Kidney epithelial cell (primary cell): Measurements from ENCODE around the gene NTM. TPM values are rescaled to one million over a fixed set of nuclear protein-coding genes. Genes with fewer than 3 reads are reported as not detected.

Experiments used
- DNase-seq: peaks from one replicate; pipeline ENCODE4 v3.0.0-alpha.2; 2010; ENCODE audit warnings: low read depth
- H3K27me3 ChIP-seq: 2 replicates; pipeline ENCODE4 v1.6.0; 2011; ENCODE audit warnings: low read length; ENCODE audit not compliant: control insufficient read depth, insufficient read depth
- H3K36me3 ChIP-seq: 2 replicates; pipeline ENCODE4 v1.5.1; 2011; ENCODE audit warnings: low read length; ENCODE audit not compliant: control insufficient read depth, insufficient read depth
- H3K4me3 ChIP-seq: 2 replicates; pipeline ENCODE4 v1.5.1; 2011; ENCODE audit warnings: low read depth, mild to moderate bottlenecking, control low read depth, low read length
- total RNA-seq: library from RNA; depleted of rRNA; stranded (reverse); fragments of >200 nt; gene quantifications from 2 replicates; pipeline ENCODE4 v1.2.3, GENCODE V29; 2015
- TF ChIP-seq, protein P1 (sequence below): IDR thresholded peaks from 2 replicates; pipeline ENCODE4 v1.5.1; 2011; ENCODE audit warnings: mild to moderate bottlenecking, moderate library complexity, low read length, control low read depth, inconsistent platforms; ENCODE audit not compliant: insufficient read depth, poor library complexity, severe bottlenecking

The NTM gene
- total RNA-seq, 1 donor from 2014 or later, result 111 TPM

DNA sequence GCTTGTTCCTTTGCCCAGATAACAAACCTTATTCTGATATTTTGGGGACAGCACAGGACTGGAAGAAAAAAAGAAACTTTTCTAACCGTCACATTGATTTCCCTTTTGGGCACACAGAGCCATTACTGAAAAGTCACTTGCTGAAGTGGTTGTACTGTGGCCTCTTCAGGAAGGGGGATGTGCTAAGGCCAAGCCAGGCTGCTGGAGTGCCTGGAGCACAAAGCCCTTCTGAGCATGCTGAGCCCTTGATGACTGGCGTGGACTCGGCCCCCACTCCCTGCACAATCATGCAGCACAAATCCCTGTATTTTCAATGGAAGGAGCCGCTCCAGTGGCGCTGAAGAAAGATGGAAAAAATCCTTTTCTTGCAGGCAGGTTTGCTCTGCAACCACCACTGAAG, 164.2 kb downstream of the NTM start:
- TF ChIP-seq, protein P1, sequence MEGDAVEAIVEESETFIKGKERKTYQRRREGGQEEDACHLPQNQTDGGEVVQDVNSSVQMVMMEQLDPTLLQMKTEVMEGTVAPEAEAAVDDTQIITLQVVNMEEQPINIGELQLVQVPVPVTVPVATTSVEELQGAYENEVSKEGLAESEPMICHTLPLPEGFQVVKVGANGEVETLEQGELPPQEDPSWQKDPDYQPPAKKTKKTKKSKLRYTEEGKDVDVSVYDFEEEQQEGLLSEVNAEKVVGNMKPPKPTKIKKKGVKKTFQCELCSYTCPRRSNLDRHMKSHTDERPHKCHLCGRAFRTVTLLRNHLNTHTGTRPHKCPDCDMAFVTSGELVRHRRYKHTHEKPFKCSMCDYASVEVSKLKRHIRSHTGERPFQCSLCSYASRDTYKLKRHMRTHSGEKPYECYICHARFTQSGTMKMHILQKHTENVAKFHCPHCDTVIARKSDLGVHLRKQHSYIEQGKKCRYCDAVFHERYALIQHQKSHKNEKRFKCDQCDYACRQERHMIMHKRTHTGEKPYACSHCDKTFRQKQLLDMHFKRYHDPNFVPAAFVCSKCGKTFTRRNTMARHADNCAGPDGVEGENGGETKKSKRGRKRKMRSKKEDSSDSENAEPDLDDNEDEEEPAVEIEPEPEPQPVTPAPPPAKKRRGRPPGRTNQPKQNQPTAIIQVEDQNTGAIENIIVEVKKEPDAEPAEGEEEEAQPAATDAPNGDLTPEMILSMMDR, result no peak
- DNase-seq, result no peak
- Histone ChIP-seq H3K36me3 (no peaks in the 10 kb centered on the region), H3K27me3 (no peaks in the 10 kb centered on the region), H3K4me3 (no peak overlapping the region)

DNA sequence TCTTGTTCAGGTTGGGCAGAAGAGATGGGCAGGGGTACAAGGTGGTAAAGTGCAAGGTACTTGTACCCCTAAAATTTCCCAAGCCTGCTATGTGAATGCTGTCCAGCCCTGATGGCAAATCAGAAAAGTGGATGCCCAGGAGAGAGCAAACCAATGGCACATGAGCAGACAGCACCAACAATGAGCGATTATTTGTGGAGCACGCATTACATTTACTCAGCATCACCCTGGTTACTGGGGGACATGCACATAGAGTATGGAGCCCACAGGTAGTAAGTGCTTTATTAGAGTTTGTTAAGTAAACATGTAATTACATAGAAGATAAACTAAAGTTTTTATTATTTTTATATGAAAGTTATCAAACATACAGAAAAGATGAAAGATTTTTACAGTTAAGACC, 165.7 kb downstream of the NTM start:
- Histone ChIP-seq H3K4me3 (no peak overlapping the region), H3K27me3 (no peaks in the 10 kb centered on the region), H3K36me3 (no peaks in the 10 kb centered on the region)
- no peak for DNase-seq
- TF ChIP-seq, protein P1, result no peak

DNA sequence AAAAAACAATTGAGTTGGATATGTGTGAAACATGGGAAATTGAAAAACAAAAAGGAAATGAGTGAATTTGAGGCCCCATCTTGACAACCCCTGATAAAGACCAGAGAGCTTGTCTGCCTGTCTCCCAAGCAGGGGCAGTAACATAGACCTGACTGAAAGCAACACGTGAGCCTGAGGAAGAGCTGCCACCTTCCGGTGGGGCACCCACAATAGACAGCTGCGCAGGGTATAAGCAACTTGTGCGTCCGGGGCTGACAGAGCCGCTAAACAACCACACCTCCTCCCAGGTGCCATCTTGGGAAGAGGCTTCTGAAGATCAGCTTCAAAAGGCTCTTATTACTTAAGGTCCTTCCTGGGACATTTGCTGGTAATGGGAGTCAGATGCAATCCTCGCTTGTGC, 166.8 kb downstream of the NTM start:
- Histone ChIP-seq H3K36me3 (no peaks in the 10 kb centered on the region), H3K27me3 (no peaks in the 10 kb centered on the region), H3K4me3 (no peak overlapping the region)
- TF ChIP-seq, protein P1, result no peak
- no peak for DNase-seq

- no peaks in the 10 kb centered on the region for H3K36me3 ChIP-seq
- TF ChIP-seq, protein P1, result no peak
- no peaks in the 10 kb centered on the region for H3K27me3 ChIP-seq
- H3K4me3 ChIP-seq, result no peak overlapping the region
- DNase-seq, result no peak
Measured at GRCh38 chr11:131537748-131538147, 167.3 kb downstream of the NTM start.

DNA sequence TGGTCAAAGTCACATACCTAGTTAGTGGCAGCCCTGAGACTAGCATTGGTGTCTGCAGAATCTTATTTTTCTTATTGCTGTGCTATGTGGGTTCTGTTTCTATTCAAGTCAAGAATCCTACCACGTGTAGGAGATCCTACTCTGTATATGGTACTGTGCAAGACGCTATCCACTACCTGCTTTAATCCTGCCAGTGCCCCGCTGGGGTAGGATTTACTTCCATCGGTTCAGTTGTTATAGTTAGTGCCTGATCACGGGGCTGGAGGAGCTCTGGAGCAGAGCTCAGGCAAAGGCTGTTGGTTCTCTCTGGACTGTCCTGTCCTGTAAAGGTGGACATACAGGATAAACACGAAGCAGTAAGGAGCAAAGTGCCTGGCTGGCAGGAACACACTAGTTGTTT, 167.9 kb downstream of the NTM start:
- TF ChIP-seq, protein P1, result no peak
- no peaks in the 10 kb centered on the region for H3K27me3 ChIP-seq
- no peak overlapping the region for H3K4me3 ChIP-seq
- H3K36me3 ChIP-seq, result no peaks in the 10 kb centered on the region
- no peak for DNase-seq

- Histone ChIP-seq H3K4me3 (no peak overlapping the region), H3K27me3 (no peaks in the 10 kb centered on the region), H3K36me3 (no peaks in the 10 kb centered on the region)
- DNase-seq, result no peak
- TF ChIP-seq, protein P1, result no peak
Measured at GRCh38 chr11:131540676-131541075, 170.3 kb downstream of the NTM start.
